GM21528 (cell line): ENCODE measurements around the gene EPHA3.

Source experiments
- ATAC-seq: cut with Tn5 transposase; IDR thresholded peaks from one replicate; pipeline ENCODE4 v1.9.1; 2021; ENCODE audit warnings: mild to moderate bottlenecking, moderate library complexity; ENCODE audit not compliant: unreplicated experiment, low FRiP score

The EPHA3 gene

DNA sequence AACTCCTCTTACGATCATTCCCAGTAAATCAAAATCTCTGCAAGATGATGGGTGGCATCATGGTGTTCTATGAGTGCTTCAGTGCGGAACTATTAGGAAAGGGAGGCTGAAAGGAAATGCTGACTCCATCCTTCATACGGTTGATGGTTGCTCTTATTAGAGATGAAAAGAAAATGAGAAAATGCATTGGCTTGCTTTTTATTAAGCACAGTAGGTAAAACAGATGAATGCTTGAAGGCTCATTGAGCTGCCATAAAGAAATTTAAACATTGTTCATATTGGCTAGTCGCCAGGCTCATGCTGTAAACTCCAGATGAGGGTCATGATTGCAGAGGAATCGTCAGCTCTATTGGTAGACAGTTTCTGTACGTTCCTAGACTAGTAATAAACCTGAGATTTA is 115.8 kb downstream of the EPHA3 start:
- no peak for ATAC-seq

DNA sequence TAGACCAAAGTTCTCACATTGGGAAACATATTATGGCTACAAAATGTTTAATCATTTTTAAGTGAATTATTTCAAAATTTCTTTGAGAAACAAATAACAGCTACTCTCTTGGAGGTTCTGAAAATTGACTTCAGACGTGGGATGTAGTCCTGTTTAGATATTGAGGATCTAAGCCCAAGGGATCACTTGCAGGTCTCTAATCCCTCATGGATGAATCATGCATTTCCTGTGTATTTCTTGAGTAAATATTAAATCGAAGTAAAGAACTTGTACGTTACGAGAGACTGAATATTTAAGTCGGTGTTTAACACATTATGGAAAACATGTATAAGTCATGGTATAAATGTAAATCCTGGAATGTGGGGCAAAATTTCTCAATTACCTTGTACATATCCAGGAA is 119.8 kb downstream of the EPHA3 start:
- ATAC-seq: no peak

- no peak for ATAC-seq
These were observed 120.2 kb downstream of the EPHA3 start for GRCh38 chr3:89227634-89228033.

DNA sequence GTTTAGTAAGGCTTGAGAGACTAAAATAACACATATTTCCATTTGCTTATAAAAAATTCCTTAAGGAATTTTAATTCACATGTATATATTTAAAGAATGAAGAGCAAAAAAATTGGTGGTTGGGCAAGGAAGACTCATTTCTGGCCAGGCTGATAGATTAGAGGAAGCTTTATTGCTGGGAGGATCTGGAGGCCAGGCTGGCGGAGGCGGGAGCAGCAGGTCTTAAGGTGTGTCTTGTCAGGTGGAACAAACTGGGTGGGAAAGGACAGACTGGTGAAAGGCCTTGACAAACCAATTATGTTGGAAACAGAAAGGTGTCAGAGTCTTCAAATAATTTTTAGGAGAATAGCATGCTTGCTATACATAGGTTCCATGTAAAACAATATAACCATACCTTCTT is 124.7 kb downstream of the EPHA3 start:
- no peak for ATAC-seq

- no peak for ATAC-seq
These were observed 127.2 kb downstream of the EPHA3 start for GRCh38 chr3:89234620-89235019.

DNA sequence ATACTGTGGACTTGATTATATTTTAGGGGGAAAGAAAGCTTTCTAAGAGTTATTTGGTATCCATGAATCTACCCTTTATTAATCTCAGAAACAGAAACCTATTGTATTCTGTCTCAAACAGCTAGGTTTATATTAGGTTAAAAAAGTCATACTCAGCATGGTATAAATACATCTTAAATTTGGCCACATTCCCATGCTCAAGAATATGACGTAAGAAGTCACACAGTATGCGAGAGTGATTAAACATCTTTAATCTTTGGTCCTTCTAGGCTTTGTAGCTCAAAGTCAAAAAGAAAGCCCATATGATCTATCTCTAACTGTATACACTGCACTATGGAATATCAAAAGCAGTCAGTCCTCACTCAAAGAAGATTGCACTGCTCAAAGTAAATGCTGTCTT is 131.4 kb downstream of the EPHA3 start:
- ATAC-seq: no peak

GRCh38 chr3:89239774-89240173 is 132.4 kb downstream of the EPHA3 start:
- no peak for ATAC-seq

DNA sequence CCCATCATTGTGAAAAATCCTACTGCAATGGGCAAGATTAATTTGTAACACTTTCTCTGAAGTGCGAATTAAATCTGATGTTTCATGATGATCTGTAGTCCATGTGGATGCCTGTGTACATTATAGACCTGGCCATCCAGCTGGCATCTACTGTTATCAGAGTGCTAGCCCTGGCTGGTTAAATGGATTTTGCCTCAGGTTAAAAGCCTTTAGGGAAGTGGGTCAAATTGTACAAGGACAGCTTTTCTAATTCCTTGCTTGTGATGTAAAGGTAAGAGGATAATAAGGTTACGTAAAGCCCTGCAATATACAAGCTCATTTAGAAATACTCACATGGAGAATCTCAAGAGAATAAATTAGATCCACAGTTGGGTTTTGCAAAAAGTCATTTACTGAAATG is 138.2 kb downstream of the EPHA3 start:
- ATAC-seq: no peak

GRCh38 chr3:89246326-89246725 is 138.9 kb downstream of the EPHA3 start:
- ATAC-seq: no peak

GRCh38 chr3:89250742-89251141 is 143.3 kb downstream of the EPHA3 start:
- ATAC-seq: no peak

DNA sequence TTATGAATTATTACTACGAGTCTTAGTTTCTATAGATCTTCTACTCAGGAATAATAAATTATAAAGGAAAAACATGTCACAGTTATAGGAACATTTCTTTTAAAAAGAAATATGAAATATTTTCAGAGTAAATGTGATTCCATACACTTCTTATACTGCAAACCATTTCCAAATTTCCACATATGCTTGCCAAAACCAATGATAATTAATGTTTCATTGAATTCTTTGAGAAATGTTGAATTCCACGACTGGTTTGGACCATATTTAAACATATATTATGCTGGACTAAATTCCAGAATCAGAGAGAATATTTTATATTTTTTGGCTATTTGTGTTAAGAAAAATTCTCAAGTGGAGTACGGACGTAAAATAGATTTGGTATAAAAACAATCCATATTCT is 144.6 kb downstream of the EPHA3 start:
- no peak for ATAC-seq

DNA sequence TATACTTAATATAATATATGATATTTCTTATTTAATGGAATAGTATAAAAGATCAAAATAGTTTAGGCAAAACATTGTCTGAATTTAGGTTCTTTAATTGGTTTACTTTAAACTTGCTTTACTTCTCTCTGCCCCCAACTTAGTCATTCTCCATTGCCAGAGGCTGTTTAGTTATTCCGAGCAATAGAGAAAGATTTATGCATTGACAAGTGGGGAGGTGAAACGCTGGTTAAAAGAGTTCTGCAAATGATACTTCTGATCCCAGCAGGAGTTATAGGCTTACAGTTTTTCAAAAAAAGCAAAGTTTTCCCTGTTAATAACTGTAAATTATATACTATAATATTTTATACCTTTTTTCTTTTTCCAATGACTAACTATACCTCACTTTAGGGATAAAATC is 145.4 kb downstream of the EPHA3 start:
- ATAC-seq: no peak

DNA sequence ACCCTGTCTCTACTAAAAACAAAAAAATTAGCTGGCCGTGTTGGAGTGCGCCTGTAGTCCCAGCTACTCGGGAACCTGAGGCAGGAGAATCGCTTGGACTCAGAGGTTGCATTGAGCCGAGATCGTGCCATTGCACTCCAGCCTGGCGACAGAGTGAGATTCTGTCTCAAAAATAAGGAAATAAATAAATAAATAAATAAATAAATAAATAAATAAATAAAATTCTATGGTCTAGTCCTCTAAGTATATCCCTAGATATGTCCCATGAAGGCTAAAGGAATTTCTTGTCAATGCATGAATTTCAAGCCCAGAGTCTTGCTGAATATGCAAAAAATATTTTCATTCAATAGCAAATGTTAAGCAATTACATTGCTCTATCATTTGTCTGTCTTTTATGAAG is 149.0 kb downstream of the EPHA3 start:
- no peak for ATAC-seq

- no peak for ATAC-seq
These were observed 149.5 kb downstream of the EPHA3 start for GRCh38 chr3:89256882-89257281.

DNA sequence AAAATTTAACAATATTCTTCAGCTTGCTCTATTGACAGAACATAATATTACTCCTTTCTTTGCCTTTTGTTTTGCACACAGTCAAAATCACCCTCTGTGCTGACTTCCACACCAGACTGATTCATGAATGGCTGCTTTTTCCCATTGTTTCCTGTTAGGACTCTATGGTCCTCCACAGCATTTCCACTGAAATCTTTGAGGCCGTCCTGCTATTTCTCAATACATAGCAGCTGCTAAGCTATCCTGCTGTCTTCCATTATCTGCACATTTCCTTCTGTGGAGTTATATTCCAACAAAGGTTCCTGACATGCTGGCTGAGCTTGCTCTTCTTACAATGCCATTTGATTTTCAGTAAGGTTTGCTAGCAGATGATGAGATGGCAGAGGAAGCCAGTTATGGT is 153.3 kb downstream of the EPHA3 start:
- no peak for ATAC-seq

DNA sequence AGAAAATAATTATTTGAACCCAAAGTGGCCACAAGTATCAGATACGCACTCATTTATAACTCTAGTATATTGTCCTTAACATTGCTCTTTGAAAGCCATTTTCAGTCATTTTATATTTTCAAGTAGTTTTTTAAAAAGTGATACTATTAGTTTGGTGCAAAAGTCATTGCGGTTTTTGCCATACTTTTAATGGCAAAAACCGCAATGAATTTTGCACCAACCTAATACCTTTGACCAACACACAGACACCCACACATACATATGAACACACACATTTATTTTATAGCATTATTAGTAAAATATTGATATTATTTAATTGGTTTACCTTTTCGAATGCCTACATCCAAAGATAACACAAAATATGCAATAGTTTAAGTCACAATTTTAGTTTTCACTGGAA is 154.3 kb downstream of the EPHA3 start:
- ATAC-seq: no peak

GRCh38 chr3:89262309-89262929 is 155.0 kb downstream of the EPHA3 start:
- ATAC-seq: no peak

DNA sequence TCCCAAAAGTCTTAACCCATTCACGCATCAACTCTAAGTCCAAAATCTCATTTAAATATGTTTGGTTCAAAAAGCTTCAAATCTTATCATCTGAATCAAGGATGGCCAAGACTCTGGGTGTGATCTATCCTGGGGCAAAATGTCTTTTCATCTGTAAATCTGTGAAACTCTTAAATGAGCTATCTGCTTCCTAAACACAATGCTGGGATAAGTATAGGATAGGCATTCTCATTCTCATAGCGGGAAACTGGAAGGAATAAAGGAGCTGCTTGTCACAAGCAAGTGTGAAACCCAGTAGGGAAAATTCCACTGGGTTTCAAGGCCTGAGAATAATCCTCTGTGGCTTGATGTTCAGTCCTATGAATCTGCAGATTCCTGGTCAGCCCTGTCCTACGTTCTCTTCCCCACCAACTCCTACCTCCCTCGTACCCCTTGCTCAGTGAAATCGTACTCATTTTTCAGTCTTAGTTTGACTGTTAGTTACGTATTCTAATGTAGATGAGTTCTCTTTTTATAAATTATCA is 156.7 kb downstream of the EPHA3 start:
- ATAC-seq: no peak

GRCh38 chr3:89266074-89266473 is 158.7 kb downstream of the EPHA3 start:
- no peak for ATAC-seq

- ATAC-seq: no peak
These were observed 160.6 kb downstream of the EPHA3 start for GRCh38 chr3:89268059-89268458.

- ATAC-seq: no peak
These were observed 162.8 kb downstream of the EPHA3 start for GRCh38 chr3:89270201-89270600.

DNA sequence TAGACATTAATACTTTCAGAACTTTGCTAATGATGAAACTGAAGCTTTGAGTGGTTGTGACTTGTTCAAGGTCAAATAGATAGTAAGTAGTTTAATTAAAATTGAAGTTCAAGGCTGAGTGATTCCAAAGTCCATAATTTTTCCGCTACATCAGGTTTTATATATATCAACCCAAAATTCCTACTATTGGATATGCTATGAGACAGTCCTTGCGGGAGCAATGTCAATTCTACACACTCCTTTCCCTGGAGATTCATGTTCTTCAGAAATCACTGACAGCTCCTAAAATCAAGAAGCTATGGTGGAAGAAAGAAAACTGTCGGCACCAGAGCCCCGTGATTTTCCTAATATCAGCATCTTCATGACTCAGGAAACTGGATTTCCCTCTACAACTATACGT is 167.6 kb downstream of the EPHA3 start:
- no peak for ATAC-seq

DNA sequence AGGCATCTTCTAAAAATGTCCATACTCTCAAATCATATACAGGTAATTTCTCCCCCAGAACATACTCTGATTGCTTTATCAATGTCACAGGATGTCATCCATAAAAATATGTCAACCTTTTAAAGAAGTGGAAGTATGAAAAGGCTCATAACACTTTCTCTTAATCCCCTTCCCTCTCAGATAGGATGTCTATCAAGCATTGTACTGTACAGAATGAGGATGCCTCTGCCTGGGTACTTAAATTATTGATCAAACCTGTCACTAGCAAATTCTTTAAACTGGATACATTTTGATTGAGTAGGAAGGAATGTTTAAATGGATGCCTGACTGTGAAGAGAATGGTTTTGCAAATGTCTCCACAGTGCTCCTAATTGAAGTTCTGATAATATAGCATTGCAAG is 168.7 kb downstream of the EPHA3 start:
- no peak for ATAC-seq
